Panc1 (cell line): ENCODE results near the gene GULP1. TPM values are rescaled to one million over a fixed set of nuclear protein-coding genes. Genes with fewer than 3 reads are reported as not detected.

Experiments used
- ATAC-seq: fragments of 200-7000 bp; cut with Tn5 transposase; 2 replicates; pipeline ENCODE4 v1.9.1; 2020; ENCODE audit warnings: mild to moderate bottlenecking, moderate library complexity
- BruUV-seq: library from RNA; stranded (reverse); fragments of 400-500 nt; replicated peaks from 2 replicates; lab custom pipeline; 2021; lab: Mats Ljungman, UMichigan
- CTCF ChIA-PET: fragments of 300-600 bp; sonication (Branson Sonifier 250); formaldehyde crosslinking; loops from one replicate; lab custom pipeline; 2022; ENCODE audit warnings: antibody characterized with exemption; lab: Charles Lee
- POLR2A ChIA-PET: fragments of 300-600 bp; sonication (Branson Sonifier 250); formaldehyde crosslinking; loops from one replicate; lab custom pipeline; 2022; ENCODE audit warnings: antibody characterized with exemption; lab: Charles Lee
- DNase-seq: peaks from one replicate; pipeline ENCODE4 v3.0.0-alpha.2; 2010; ENCODE audit warnings: low read depth, low spot score
- H3K27ac ChIP-seq: 2 replicates; pipeline ENCODE4 v1.5.1; 2011; ENCODE audit warnings: mild to moderate bottlenecking, low read length, inconsistent platforms
- H3K27me3 ChIP-seq: fragments of 200-500 bp; sonication (Bioruptor generic); 2 replicates; pipeline ENCODE4 v1.6.0; 2014; ENCODE audit warnings: low read length, inconsistent platforms; ENCODE audit not compliant: control insufficient read depth, insufficient read depth
- H3K36me3 ChIP-seq: fragments of 200-500 bp; sonication (Bioruptor generic); 2 replicates; pipeline ENCODE4 v1.5.1; 2014; ENCODE audit warnings: inconsistent platforms, mild to moderate bottlenecking, low read length, moderate library complexity; ENCODE audit not compliant: control insufficient read depth, insufficient read depth
- H3K4me1 ChIP-seq: 2 replicates; pipeline ENCODE4 v1.5.1; 2011; ENCODE audit warnings: inconsistent platforms, mild to moderate bottlenecking, low read length, moderate library complexity; ENCODE audit not compliant: control insufficient read depth, insufficient read depth
- H3K4me3 ChIP-seq, 2 experiments: 2 replicates each; pipeline ENCODE4 v1.5.1; 2011 to 2012; ENCODE audit warnings: low read depth in 2 of 2, low read length in 2 of 2, mild to moderate bottlenecking in 2 of 2, inconsistent platforms in 1 of 2, moderate library complexity in 1 of 2
- H3K9me3 ChIP-seq: fragments of 200-500 bp; sonication (Bioruptor generic); 2 replicates; pipeline ENCODE4 v1.5.1; 2014; ENCODE audit warnings: low read depth, mild to moderate bottlenecking, inconsistent platforms, low read length, moderate library complexity; ENCODE audit not compliant: control insufficient read depth, insufficient read depth
- CTCF ChIP-seq: fragments of 450-650 bp; IDR thresholded peaks from 2 replicates; pipeline ENCODE4 v1.5.1; 2017; ENCODE audit warnings: mild to moderate bottlenecking
- POLR2AphosphoS5 ChIP-seq: IDR thresholded peaks from 2 replicates; pipeline ENCODE4 v1.6.1; 2012; ENCODE audit warnings: mild to moderate bottlenecking, low read depth, low read length, moderate library complexity
- REST ChIP-seq, 2 experiments: IDR thresholded peaks; 2 replicates each; pipeline ENCODE4 v1.6.1; 2011 to 2012; ENCODE audit warnings: low read depth in 2 of 2, control low read depth in 1 of 2, low read length in 1 of 2, mild to moderate bottlenecking in 1 of 2, moderate library complexity in 1 of 2; ENCODE audit not compliant: insufficient read depth in 1 of 2
- SIN3A ChIP-seq: IDR thresholded peaks from 2 replicates; pipeline ENCODE4 v1.6.1; 2012; ENCODE audit warnings: low read depth, mild to moderate bottlenecking, low read length, moderate library complexity, borderline replicate concordance; ENCODE audit not compliant: insufficient read depth
- TCF7L2 ChIP-seq: IDR thresholded peaks from 2 replicates; pipeline ENCODE4 v1.6.1; 2011; ENCODE audit warnings: mild to moderate bottlenecking, low read depth, low read length, inconsistent platforms
- in situ Hi-C: cut with HindIII; loops from 2 replicates; pipeline ENCODE4 v1.10.0; 2016; ENCODE audit warnings: low sequenced_read_pairs, low pct_unique_long_range_greater_than_20kb
- intact Hi-C: fragments of 100-400 bp; cut with micrococcal nuclease; formaldehyde crosslinking; loops from one replicate; pipeline ENCODE4 v1.10.0; 2022; ENCODE audit not compliant: unreplicated experiment
- total RNA-seq: library from RNA; stranded (reverse); gene quantifications from one replicate; pipeline ENCODE4 v1.2.1, GENCODE V29; 2021; ENCODE audit not compliant: unreplicated experiment

GULP1 gene
- total RNA-seq, 1 experiment from 2014 or later: 51.5 TPM

- no peaks in the 10 kb centered on the region for H3K4me1 ChIP-seq
- intact Hi-C loops: no loop called here
- TF ChIP-seq POLR2AphosphoS5: no peak
- TF ChIP-seq REST (IDR thresholded peaks at IDR 0.05; ENCODE audit: insufficient read depth in 1 of 2, low read depth in 2 of 2, low read length in 1 of 2): no peak
- TF ChIP-seq CTCF: no peak
- TF ChIP-seq TCF7L2: no peak
- TF ChIP-seq SIN3A: no peak
- no peaks in the 10 kb centered on the region for H3K36me3 ChIP-seq
- ChIA-PET POLR2A (no interaction called here), CTCF (no interaction called here)
- no peak for DNase-seq
- H3K4me3 ChIP-seq: no peak overlapping the region
- H3K27me3 ChIP-seq: no peaks in the 10 kb centered on the region
- no peak overlapping the region for H3K27ac ChIP-seq
- 0 out of 2 replicates have a peak, but pooled peaks cover 2% of the 10 kb centered on the region for H3K9me3 ChIP-seq
- no TSS peak for BruUV-seq
- no peak for ATAC-seq
- in situ Hi-C loops: no loop called here
Observed at GRCh38 chr2:188353282-188353681, 61.6 kb downstream of the GULP1 start.

- no peak for DNase-seq
- no peak overlapping the region; the same call in 1 of the 2 replicates for H3K27ac ChIP-seq
- TF ChIP-seq TCF7L2 (no peak), SIN3A (no peak), REST (IDR thresholded peaks at IDR 0.05; ENCODE audit: insufficient read depth in 1 of 2, low read depth in 2 of 2, low read length in 1 of 2) (no peak), POLR2AphosphoS5 (no peak), CTCF (no peak)
- CTCF ChIA-PET: no interaction called here
- H3K4me3 ChIP-seq: no peak overlapping the region
- H3K4me1 ChIP-seq: peaks cover 3% of the 10 kb centered on the region; the same call in 1 of the 2 replicates
- H3K36me3 ChIP-seq: no peaks in the 10 kb centered on the region
- in situ Hi-C loops (no loop called here), intact Hi-C loops (no loop called here)
- 0 out of 2 replicates have a peak, but pooled peaks cover 2% of the 10 kb centered on the region for H3K9me3 ChIP-seq
- POLR2A ChIA-PET: interaction anchor here (0.7 kb wide), 1 partner anchor 31 kb away, joined by 6 read pairs; no protein-coding TSS in a partner anchor
- BruUV-seq: no TSS peak
- no peak for ATAC-seq
- H3K27me3 ChIP-seq: no peaks in the 10 kb centered on the region
Observed at GRCh38 chr2:188360485-188361263, 69.0 kb downstream of the GULP1 start.
